Amniotic stem cell (primary cell): ENCODE results near the gene PPP1R15A.
"Not testable (repeated sequence)": the region's sequence is repeated elsewhere in the genome, so short reads cannot be mapped to it uniquely, and the experiment has no call there.

ENCODE experiments used
- DNase-seq: peaks from one replicate; lab custom pipeline; 2025; lab: John Stamatoyannopoulos, UW

PPP1R15A gene

DNA sequence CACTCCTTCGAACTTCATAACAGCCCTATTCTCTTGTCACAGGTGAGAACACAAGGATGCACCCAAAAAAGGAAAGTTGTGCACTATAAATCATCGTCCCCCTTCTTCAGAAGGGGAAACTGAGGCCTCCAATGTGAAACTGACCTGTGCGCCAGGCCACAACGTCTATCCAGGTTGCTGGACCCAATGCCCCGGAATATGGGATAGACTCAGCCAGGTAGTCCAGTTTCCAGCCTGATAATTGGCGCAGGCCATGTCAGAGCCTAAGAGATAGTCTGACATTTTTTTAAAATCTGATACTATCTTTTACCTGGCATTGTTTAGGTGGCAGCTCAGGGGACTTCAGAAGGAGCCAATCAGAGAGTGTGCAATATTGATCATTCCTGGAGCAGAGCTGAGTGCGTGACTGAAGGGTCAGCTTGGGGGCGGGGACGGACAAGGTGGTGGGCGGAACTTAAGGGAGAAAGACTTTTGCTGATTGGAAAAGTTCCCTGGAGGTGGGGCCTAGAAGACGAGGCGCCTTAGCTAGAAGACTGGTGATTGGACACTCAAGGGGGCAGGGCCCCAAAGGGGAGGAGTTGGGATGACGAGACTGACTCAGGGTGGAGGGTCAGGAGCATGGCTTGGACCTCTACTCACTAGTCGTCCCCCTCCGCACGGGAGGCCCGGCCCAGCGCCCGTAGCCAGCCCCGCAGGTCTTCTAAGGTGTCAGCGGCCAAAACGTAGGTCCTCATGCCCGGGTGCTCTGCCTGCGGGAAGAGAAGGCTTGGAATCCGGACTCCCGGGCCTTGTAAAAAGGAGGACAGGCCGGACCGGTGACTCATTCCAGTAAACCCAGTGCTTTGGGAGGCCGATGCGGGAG lies 12.3 kb upstream of the PPP1R15A start:
- no peak for DNase-seq

DNA sequence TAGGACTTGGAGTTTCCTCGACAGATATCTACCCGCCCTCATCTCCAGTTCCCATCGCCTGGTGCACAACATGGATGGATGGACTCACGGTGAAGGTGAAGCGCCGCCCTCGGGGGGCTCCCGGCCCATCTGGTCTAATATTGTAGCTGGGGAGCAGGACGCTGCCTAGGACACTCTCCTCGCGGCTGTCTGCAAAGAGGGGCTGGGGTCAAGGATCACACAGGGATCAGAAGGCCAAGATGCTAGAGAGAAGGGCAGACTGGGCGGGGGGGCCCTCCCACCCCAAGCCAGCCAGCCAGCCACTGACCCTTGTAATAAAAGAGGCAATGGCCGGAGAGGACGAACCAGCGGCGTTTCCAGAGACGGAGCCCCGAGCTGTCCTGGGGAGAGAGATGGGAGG lies 10.9 kb upstream of the PPP1R15A start:
- no peak for DNase-seq

DNA sequence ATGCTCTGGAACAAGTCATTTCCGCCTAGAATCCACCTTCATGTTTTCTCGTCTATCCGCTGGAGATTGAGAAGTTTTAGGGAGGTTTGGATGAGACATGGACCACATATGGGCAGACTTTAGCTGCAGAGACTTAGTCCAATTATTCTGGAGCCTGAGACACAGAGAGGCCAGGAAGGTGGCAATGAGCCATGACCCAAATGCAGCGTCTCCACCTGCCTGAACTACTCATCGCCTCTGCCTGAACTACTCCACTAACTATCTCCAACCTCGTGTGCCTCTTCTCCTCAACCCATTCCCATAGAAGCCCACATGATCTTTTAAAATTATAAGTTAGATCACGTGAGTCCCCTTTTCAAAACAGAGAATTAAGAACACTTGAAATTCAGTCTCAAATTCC lies 9.4 kb upstream of the PPP1R15A start:
- DNase-seq: no peak

DNA sequence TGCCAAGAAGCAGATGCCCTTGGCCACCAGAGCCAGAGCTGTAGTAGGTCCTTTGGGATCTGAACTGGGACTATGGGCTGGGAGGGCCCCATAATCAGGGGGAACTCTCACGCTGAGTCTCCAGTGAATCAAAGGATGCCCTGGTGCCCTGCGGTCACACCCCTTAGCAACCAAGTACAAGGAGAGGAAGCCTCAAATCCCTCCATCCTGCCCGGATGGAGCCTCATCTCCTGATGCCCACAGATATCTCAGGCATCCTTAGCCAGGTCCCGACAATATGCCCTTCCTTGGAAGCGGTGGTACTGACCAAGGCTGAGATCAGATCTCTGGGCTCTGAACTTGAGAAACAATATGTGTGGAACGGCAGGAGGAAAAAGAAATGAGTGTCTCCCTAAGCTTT lies 5.5 kb upstream of the PPP1R15A start:
- DNase-seq: no peak

DNA sequence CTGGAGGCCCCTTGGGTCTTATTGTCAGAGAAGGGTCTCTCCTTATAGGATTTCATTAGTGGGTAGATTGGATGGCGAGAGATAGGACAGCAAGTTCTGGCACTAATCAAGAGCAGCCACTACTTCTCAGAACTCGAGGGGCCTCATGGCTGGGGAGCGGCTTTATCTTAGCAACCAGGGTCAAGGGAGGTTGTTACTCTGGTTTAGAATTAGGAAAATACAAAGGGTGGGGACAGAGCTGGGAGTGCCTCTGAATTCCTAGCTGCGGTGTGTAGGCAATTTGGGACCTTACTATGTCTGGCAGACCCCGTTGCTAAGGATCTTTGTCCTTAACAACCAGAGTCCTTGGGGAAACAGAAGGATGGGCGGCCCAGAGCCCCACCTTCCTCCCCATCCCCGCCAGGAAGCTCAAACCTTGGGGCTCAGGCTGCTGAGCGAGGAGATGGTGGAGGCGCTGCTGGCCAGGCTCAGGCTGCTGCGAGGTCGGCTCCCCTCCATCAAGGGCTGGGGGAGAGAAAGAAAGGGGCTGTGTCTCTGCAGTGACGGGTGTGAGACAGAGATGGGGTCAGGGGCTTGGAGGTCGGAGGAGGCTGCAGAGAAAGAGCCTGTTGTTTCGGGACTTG lies 5.0 kb upstream of the PPP1R15A start:
- DNase-seq: no peak

DNA sequence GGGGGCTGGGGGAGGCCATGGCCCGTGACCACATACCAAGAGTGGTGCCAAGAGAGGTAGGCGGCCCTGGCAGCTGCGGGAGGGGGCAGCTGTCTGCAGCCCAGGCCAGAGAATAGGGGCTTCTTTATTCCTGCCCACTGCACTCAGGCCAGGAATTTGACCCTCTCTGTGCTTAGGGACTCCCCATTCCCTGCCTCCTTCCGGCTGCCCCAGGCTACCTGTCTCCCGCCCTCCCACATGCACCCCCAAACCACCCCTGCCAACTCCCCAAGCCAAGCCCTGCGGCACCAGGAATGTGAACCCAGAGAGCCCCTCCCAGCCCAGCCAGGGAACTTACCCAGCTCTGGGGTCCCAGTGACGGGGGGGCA lies 4.5 kb upstream of the PPP1R15A start:
- no peak for DNase-seq

DNA sequence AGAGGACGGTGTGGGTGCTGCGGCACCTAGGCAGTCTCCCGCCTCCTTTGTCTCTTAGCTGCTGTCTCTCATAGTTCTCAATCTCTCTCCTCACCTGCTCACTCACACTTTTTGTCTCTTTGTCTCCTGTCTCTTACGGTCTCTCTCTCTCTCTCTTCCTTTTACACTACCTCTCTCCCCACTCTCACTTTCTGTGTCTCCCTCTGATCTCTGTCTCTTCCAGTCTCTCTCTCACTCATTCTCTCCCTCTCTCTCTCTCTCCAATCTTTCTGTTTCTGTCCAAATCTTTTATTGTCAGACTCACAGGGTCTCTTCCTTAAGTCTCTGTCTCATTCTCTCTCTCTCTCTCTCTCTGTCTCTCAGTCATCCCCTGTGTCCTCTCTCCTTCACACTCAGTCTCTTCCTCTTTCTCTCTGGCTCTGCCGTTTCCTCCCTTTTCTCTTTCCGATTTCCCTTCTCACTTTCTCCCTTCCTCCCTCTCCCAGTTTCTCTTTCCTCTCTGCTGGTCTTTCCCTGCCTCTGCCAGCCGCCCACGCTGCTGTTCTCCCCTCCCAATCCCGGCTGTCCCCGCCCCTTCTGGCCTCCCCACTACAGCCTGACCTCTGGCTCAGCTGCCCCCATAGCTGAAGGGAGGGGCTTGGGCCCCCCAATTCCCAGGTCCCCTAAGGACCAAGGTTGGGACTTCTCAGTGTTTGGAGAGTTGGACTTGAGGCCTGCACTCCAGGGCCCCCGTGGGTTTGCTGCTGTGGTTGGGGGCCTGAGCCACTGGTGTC lies 3.9 kb upstream of the PPP1R15A start, which contains the start of gene PLEKHA4:
Gene PLEKHA4, minus strand, starts transcription at position 504 of the 773 bp plus-strand sequence. CDS start 997 bp downstream, outside the sequence.
- no peak for DNase-seq

DNA sequence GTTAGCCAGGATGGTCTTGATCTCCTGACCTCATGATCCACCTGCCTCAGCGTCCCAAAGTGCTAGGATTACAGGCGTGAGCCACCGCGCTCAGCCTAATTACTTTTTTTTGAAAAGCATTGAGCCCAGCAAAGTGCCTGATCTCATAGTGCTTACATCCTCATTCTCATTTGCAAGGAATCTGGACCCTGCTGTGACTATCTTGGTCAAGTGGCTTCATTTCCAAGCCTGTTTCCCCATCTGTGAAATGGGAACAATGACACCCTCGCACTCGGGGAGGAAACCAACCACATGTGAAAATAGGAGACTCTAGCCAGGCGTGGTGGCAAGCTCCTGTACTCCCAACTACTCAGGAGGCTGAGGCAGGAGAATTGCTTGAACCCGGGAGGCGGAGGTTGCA lies 2.2 kb upstream of the PPP1R15A start:
- DNase-seq: no peak

DNA sequence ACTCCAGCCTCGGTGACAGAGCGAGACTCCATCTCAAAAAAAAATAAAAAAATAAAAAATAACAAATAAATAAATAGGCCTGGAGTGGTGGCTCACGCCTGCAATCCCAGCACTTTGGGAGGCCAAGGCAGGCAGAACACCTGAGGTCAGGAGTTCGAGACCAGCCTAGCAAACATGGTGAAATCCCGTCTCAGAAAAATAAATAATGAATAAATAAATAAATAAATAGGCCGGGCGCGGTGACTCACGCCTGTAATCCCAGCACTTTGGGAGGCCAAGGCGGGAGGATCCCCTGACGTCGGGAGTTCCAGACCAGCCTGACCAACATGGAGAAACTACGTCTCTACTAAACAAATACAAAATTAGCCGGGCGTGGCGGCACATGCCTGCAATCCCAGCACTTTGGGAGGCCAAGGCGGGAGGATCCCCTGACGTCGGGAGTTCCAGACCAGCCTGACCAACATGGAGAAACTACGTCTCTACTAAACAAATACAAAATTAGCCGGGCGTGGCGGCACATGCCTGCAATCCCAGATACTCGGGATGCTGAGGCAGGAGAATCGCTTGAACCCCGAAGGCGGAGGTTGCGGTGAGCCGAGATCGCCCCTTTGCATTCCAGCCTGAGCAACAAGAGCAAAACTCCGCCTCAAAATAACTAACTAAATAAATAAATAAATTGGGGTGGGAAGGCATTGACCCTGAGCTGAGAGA lies 595 bp upstream of the PPP1R15A start:
- not testable (repeated sequence) for DNase-seq

DNA sequence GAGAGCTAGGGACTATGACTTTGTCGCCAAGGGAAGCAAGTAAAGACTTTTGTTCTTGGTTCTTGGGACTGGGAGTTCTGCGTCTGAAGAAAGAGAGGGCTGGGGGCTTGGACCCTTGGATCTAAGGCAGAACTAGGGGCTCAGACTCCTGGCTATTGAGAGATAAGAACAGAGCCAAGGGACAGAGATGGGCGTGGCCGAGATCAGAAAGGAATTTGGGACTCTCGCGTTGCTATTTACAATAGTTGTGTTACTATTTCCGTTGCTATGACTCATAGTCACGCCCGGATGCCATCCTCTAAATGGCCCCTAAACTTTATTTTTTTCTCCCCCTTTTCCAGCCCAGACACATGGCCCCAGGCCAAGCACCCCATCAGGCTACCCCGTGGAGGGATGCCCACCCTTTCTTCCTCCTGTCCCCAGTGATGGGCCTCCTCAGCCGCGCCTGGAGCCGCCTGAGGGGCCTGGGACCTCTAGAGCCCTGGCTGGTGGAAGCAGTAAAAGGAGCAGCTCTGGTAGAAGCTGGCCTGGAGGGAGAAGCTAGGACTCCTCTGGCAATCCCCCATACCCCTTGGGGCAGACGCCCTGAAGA lies 759 bp downstream of the PPP1R15A start:
- DNase-seq: peak; percentile 89

DNA sequence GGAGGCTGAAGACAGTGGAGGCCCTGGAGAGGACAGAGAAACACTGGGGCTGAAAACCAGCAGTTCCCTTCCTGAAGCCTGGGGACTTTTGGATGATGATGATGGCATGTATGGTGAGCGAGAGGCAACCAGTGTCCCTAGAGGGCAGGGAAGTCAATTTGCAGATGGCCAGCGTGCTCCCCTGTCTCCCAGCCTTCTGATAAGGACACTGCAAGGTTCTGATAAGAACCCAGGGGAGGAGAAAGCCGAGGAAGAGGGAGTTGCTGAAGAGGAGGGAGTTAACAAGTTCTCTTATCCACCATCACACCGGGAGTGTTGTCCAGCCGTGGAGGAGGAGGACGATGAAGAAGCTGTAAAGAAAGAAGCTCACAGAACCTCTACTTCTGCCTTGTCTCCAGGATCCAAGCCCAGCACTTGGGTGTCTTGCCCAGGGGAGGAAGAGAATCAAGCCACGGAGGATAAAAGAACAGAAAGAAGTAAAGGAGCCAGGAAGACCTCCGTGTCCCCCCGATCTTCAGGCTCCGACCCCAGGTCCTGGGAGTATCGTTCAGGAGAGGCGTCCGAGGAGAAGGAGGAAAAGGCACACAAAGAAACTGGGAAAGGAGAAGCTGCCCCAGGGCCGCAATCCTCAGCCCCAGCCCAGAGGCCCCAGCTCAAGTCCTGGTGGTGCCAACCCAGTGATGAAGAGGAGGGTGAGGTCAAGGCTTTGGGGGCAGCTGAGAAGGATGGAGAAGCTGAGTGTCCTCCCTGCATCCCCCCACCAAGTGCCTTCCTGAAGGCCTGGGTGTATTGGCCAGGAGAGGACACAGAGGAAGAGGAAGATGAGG lies 1.5 kb downstream of the PPP1R15A start:
- DNase-seq: no peak

DNA sequence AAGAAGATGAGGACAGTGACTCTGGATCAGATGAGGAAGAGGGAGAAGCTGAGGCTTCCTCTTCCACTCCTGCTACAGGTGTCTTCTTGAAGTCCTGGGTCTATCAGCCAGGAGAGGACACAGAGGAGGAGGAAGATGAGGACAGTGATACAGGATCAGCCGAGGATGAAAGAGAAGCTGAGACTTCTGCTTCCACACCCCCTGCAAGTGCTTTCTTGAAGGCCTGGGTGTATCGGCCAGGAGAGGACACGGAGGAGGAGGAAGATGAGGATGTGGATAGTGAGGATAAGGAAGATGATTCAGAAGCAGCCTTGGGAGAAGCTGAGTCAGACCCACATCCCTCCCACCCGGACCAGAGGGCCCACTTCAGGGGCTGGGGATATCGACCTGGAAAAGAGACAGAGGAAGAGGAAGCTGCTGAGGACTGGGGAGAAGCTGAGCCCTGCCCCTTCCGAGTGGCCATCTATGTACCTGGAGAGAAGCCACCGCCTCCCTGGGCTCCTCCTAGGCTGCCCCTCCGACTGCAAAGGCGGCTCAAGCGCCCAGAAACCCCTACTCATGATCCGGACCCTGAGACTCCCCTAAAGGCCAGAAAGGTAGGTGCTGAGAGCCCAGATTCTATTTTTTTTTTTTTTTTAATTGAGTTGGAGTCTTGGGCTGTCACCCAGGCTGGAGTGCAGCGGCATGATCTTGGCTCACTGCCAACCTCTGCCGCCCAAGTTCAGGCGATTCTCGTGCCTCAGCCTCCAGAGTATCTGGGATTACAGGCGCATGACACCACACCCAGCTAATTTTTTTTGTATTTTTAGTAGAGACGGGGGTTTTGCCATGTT lies 2.3 kb downstream of the PPP1R15A start:
- DNase-seq: no peak

DNA sequence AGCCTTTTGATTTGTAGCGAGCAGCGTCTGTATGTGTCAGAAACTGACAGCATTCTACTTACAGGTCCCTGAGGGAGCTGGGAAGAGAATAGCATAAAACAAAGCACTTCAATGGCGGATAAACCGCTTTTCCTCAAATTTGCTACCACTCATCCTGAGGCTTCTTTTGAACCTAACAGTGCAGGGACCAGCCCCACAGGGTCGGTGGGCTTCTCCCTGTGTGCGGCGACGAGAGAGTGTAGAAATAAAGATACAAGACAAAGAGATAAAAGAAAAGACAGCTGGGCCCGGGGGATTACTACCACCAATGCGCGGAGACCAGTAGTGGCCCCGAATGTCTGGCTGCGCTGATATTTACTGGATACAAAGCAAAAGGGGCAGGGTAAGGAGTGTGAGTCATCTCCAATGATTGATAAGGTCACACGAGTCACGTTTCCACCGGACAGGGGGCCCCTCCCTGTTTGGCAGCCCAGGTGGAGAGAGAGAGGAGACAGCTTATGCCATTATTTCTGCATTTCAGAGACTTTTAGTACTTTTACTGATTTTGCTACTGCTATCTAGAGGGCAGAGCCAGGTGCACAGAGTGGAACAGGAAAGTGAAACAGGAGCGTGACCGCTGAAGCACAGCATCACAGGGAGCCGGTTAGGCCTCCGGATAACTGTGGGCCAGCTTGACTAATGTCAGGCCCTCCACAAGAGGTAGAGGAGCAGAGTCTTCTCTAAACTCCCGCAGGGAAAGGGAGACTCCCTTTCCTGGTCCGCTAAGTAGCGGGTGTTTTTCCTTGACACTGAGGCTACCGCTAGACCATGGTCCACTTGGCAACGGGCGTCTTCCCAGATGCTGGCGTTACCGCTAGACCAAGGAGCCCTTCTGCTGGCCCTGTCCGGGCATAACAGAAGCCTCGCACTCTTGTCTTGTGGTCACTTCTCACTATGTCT lies 4.1 kb downstream of the PPP1R15A start:
- DNase-seq: not testable (repeated sequence)

DNA sequence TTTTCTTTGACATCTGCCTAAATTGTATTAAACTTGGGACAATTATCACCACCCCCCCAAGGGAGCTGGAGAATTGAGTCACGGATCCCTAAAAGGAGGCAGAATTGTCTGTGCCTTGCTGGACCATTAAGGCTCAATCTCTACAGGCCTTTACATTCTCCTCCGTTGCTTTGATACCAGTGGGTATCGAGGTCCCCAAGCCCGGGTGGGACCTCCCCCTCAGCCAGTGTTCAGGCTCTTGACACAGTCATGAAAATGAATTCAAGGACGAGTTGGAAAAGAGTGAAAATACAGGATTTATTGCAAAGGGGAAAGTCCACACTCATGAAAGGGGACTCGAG lies 5.6 kb downstream of the PPP1R15A start:
- DNase-seq: no peak

DNA sequence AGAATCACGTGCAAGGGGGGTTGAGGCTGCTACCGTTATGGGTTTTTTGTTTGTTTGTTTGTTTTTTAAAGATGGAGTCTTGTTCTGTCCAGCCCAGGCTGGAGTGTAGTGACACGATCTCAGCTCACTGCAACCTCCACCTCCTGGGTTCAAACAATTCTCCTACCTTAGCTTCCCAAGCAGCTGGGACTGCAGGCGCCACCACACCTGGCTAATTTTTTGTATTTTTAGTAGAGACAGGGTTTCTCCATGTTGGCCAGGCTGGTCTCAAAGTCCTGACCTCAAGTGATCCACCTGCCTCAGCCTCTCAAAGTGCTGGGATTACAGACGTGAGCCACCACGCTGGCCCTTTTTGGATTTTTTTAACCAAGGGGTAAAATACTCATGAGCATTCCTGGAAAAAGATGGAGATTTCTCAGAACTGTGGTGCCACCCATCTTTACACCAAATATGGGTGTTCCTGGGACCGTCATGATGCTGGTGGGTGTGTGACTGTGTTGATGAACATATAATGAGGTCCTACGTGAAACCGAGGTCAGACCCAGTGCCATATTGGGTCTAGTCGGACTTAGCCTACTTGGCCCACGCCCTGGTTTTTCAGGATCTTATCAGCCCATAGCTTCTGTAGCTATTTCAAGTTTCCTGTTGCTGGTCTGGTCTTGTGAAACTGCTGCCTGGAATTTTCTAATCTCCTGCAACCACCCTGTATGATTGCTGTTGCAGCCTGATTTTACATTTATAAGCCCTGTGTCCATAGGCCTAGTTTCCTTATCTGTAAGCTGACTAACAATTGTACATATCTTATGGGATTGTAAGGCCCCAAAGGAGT lies 6.2 kb downstream of the PPP1R15A start:
- no peak for DNase-seq

DNA sequence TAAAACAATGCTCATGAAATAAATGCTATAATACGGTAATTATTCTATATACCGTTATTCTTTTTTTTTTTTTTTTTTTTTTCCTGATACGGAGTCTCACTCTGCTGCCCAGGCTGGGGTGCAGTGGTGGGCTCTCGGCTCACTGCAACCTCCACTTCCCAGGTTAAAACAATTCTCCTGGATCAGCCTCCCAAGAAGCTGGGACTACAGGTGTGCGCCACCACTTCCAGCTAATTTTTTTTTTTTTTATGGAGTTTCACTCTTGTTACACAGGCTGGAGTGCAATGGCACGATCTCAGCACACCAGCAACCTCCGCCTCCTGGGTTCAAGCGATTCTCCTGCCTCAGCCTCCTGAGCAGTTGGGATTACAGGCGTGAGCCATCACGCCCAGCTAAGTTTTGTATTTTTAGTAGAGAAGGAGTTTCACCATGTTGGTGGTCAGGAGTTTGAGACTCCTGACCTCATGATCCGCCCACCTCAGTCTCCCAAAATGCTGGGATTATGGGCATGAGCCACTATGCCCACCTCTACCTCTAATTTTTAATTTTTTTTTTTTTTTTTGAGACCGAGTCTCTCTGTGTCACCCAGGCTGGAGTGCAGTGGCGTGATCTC lies 6.9 kb downstream of the PPP1R15A start:
- no peak for DNase-seq

DNA sequence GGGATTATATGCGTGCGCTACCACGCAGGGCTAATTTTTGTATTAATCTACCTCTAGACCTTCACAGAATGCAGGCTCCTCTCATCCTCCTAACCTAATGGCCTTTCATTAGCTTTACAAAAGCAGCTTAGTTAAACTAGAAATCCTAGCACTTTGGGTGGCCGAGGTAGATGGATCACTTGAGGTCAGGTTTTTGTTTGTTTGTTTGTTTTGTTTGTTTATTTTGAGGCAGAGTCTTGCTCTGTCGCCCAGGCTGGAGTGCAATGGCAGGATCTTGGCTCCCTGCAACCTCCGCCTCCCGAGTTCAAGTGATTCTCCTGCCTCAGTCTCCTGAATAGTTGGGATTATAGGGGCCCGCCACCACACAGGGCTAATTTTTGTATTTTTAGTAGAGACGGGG lies 7.5 kb downstream of the PPP1R15A start:
- DNase-seq: not testable (repeated sequence)
